ENCODE data around the gene KDM4B. TPM values are rescaled to one million over a fixed set of nuclear protein-coding genes. Genes with fewer than 3 reads are reported as not detected.
A peak's percentile ranks its signal among the peaks of the same experiment; 100 is the strongest.

The KDM4B gene
- total and polyA plus RNA-seq, 2 of the 8 experiments (the other 6 are each of a cell fraction or from before 2014, with no cell fraction given): 12.0 to 31.9 TPM

DNA sequence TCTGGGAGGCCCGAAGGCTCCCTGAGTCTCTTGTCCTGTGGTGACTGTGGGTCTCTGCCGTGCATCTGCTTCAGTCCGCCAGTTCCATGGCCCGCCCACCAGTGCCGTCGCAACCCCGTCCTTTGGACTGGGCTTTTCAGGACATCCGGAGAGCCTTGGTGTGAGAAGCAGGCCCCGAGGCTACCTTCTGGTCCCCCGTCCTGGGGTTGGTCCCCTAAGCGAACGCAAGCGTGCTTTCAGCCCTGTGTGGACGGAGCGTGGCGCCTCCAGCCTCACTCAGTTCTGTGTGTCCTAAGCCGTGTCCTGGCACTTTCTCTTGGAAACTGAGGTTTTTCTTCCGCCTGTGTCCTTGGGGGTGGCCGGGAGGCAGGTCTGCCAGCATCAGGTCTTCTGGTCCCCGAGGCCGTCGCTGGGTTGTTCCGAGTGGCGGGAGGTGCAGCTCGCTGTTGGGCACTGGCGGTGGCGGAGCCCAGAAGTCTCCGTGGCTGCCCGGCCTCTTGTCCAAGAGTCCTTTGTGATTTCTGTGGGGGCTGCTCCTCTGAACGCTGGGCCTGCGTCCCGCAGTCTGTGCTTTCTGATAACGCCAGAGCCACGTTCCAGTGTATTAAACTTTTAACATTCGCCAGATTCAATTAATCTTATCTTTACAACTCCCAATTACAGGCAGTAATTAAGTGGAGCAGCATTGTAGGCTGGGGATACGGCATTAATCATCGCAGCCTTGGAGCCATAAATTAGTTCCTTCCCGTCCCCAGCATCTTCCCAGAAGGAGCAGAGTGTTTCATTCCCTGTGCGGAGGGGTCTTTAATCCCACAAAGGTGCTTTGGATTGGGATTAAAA lies 99.5 kb downstream of the KDM4B start:
- no peak overlapping the region for H3K9ac ChIP-seq (replicated peaks in 1 of 4; ENCODE audit: extremely low read depth in 1 of 4, low read depth in 3 of 4, low read length in 3 of 4)
- CTCF ChIA-PET (ENCODE audit: partially characterized antibody): interaction anchor here (1.0 to 3.6 kb wide), 6 partner anchors 10 to 38 kb away, joined by 4 to 22 read pairs (median 6); no protein-coding TSS in a partner anchor
- H4K20me1 ChIP-seq (replicated peaks in 1 of 2; ENCODE audit: control insufficient read depth in 1 of 2, insufficient read depth in 2 of 2, low read length in 2 of 2): peaks cover 2 to 7% of the 10 kb centered on the region in 2 experiments

More for the DNA sequence above, 99.5 kb downstream of the KDM4B start:
- H3K23me2 ChIP-seq (ENCODE audit: low read depth, low read length): no peaks in the 10 kb centered on the region
- 95% methylated on average over 38 of the region's 39 CpGs; no CpG with 5 or more reads in 1 of the 2 experiments for WGBS, 2 experiments (ENCODE audit: extremely low coverage in 1 of 2, insufficient coverage in 1 of 2, insufficient read length in 1 of 2, insufficient replicate concordance in 2 of 2, low coverage in 1 of 2, low lambda C conversion rate in 2 of 2, missing lambda C conversion rate in 1 of 2)
- H2AK5ac ChIP-seq (ENCODE audit: low read depth, low read length): no peak overlapping the region
- H2BK20ac ChIP-seq (ENCODE audit: low read length): no peak overlapping the region
- no peak overlapping the region for H3K4ac ChIP-seq (replicated peaks; ENCODE audit: insufficient read length, low read depth, low read length)
- H4K91ac ChIP-seq (replicated peaks; ENCODE audit: insufficient read length, low read length): no peak overlapping the region
- peaks cover under 1 to 12% (median 4%) of the 10 kb centered on the region in 4 experiments; a peak in 5 of 7 replicates for H3K4me1 ChIP-seq (replicated peaks in 1 of 4; ENCODE audit: control insufficient read depth in 3 of 4, insufficient read depth in 4 of 4, low read length in 3 of 4)
- H4K8ac ChIP-seq (ENCODE audit: extremely low read depth, insufficient read depth, low read length): peak overlapping the region; percentile 28; the same call in 1 of the 2 replicates
- FAIRE-seq (no peak), DNase-seq (ENCODE audit: low read depth in 1 of 2, low spot score in 2 of 2) (no peak)
- POLR2A ChIA-PET (ENCODE audit: partially characterized antibody): no interaction called here
- no peak overlapping the region for H3K4me2 ChIP-seq (ENCODE audit: insufficient read depth in 1 of 2, low read depth in 2 of 2, low read length in 2 of 2)
- no peak overlapping the region for H3K23ac ChIP-seq (ENCODE audit: insufficient read length)
- no peak overlapping the region for H2BK5ac ChIP-seq (ENCODE audit: low read depth, low read length)
- H3K79me2 ChIP-seq (ENCODE audit: control insufficient read depth in 1 of 2, insufficient read depth in 2 of 2, low read length in 2 of 2): no peaks in the 10 kb centered on the region
- no peaks in the 10 kb centered on the region for H3K27me3 ChIP-seq (replicated peaks in 1 of 4; ENCODE audit: control insufficient read depth in 3 of 4, extremely low read depth in 1 of 4, insufficient read depth in 3 of 4, low read length in 3 of 4)
- no peak overlapping the region for H3K27ac ChIP-seq (ENCODE audit: low read depth, low read length)
- H2BK12ac ChIP-seq (ENCODE audit: low read depth, low read length): no peak overlapping the region
- no peaks in the 10 kb centered on the region for H3K9me3 ChIP-seq (ENCODE audit: insufficient read depth in 2 of 2, low read depth in 1 of 2, low read length in 1 of 2)
- H2BK15ac ChIP-seq (ENCODE audit: low read length): no peak overlapping the region
- no peak overlapping the region for H3K14ac ChIP-seq (ENCODE audit: insufficient read length)
- no peak overlapping the region for H4K5ac ChIP-seq (ENCODE audit: insufficient read length, low read depth, low read length)
- H3K56ac ChIP-seq (replicated peaks; ENCODE audit: insufficient read length, low read depth, low read length): no peak overlapping the region
- TF ChIP-seq FOSL1 (IDR thresholded peaks at IDR 0.05; ENCODE audit: insufficient read depth, low read depth, low read length): no peak
- H3K36me3 ChIP-seq (ENCODE audit: control insufficient read depth in 2 of 4, insufficient read depth in 4 of 4, low read length in 3 of 4): peaks cover 0 to 2% (median 0%) of the 10 kb centered on the region in 4 experiments; a peak in 2 of 8 replicates
- no peak overlapping the region for H2BK120ac ChIP-seq (replicated peaks; ENCODE audit: low read depth, low read length)
- H2AFZ ChIP-seq (ENCODE audit: low read length): no peak overlapping the region
- H3K4me3 ChIP-seq (ENCODE audit: extremely low read depth in 1 of 4, insufficient read depth in 2 of 4, low read depth in 3 of 4, low read length in 4 of 4): no peak overlapping the region
- no peak overlapping the region for H3K18ac ChIP-seq (ENCODE audit: extremely low read depth, low read length)
- H3K79me1 ChIP-seq (ENCODE audit: low read depth, low read length): no peaks in the 10 kb centered on the region; the same call in 1 of the 2 replicates
